OCI-LY3 (cell line): Measurements from ENCODE around the gene CKAP5.

Source experiments
- H2AFZ ChIP-seq: fragments of 200-600, 300-600 bp; shearing (Covaris generic); 2 replicates; pipeline ENCODE4 v1.6.0; 2014; ENCODE audit warnings: antibody characterized with exemption, low read depth, low read length
- H3K27ac ChIP-seq: fragments of 200-600, 300-600 bp; sonication (generic); 2 replicates; pipeline ENCODE4 v1.5.1; 2014; ENCODE audit warnings: mild to moderate bottlenecking, low read length, moderate library complexity, mixed read lengths
- H3K27me3 ChIP-seq: fragments of 200-600, 300-600 bp; sonication (generic); 2 replicates; pipeline ENCODE4 v1.6.1; 2014; ENCODE audit warnings: low read depth, low read length, mixed read lengths
- H3K36me3 ChIP-seq: fragments of 200-600, 300-600 bp; sonication (generic); replicated peaks from 2 replicates; pipeline ENCODE3; 2014; ENCODE audit warnings: low read depth, low read length, mixed read lengths
- H3K4me1 ChIP-seq: fragments of 300-600, 200-600 bp; sonication (generic); 2 replicates; pipeline ENCODE4 v1.6.1; 2014; ENCODE audit warnings: low read length, mixed read lengths
- H3K4me2 ChIP-seq: fragments of 200-600, 300-600 bp; sonication (generic); 2 replicates; pipeline ENCODE4 v1.6.1; 2014; ENCODE audit warnings: low read length, mixed read lengths
- H3K4me3 ChIP-seq: fragments of 300-600, 200-600 bp; sonication (generic); 2 replicates; pipeline ENCODE4 v1.5.1; 2014; ENCODE audit warnings: antibody characterized with exemption, mild to moderate bottlenecking, low read length, moderate library complexity
- H3K79me2 ChIP-seq: fragments of 300-600, 200-600 bp; shearing (Covaris generic); 2 replicates; pipeline ENCODE4 v1.6.1; 2014; ENCODE audit warnings: mild to moderate bottlenecking, low read length, mixed read lengths
- H3K9ac ChIP-seq: fragments of 300-600, 200-600 bp; shearing (Covaris generic); 2 replicates; pipeline ENCODE4 v1.6.0; 2014; ENCODE audit warnings: mild to moderate bottlenecking, low read length, moderate library complexity
- H3K9me3 ChIP-seq: fragments of 200-600, 300-600 bp; shearing (Covaris generic); 2 replicates; pipeline ENCODE4 v1.6.1; 2014; ENCODE audit warnings: low read length, mixed read lengths; ENCODE audit not compliant: insufficient read depth
- H4K20me1 ChIP-seq: fragments of 200-600, 300-600 bp; sonication (generic); 2 replicates; pipeline ENCODE4 v1.6.1; 2016; ENCODE audit warnings: low read length, mixed read lengths; ENCODE audit not compliant: insufficient read depth
- CTCF ChIP-seq: fragments of 200-600, 300-600 bp; sonication (generic); IDR thresholded peaks from 2 replicates; pipeline ENCODE4 v1.5.1; 2014; ENCODE audit warnings: antibody characterized with exemption, low read length, low read depth
- EZH2phosphoT487 ChIP-seq: fragments of 200-600 bp; shearing (Covaris generic); IDR thresholded peaks from 2 replicates; pipeline ENCODE4 v1.6.1; 2018; ENCODE audit warnings: antibody characterized with exemption, mixed run types, low read depth

Gene CKAP5

GRCh38 chr11:46845740-46846509 is at the start of gene CKAP5:
Gene CKAP5, minus strand, starts transcription at chr11:46846280. Its CDS starts 25,049 bp downstream, at chr11:46821231.
- TF ChIP-seq CTCF (no peak), EZH2phosphoT487 (no peak)
- Histone ChIP-seq H3K9me3 (no peaks in the 10 kb centered on the region), H3K79me2 (peaks cover 52% of the 10 kb centered on the region), H3K9ac (peak within 1 kb of the TSS; percentile 88), H3K27ac (peak within 1 kb of the TSS; percentile 57), H3K4me3 (peak within 1 kb of the TSS; percentile 96), H3K4me2 (peak within 1 kb of the TSS; percentile 91), H3K36me3 (no peaks in the 10 kb centered on the region), H3K4me1 (peaks cover 12% of the 10 kb centered on the region), H2AFZ (peak within 1 kb of the TSS; percentile 90), H4K20me1 (peaks cover 34% of the 10 kb centered on the region), H3K27me3 (no peaks in the 10 kb centered on the region)

DNA sequence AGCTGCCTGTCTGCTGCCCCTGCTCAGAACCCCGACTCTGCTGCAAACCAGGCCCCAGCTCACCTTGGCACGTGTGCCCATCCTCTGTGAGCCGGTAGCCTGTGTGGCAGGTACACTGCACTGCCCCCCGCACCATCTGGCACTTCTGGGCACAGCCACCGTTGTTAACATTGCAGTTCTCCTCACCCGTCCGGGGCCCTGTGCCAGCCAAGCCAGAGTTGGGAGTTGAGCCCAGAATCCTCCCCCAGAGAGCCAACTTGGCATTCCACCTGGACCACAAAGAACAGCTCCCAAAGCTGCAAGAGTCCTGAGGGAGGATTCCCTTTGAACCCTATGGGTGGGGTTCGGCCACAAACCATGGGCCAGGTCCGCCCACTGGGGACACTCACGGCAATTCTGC is 49.7 kb upstream of the CKAP5 start:
- Histone ChIP-seq H3K36me3 (no peaks in the 10 kb centered on the region), H3K27ac (no peak overlapping the region), H4K20me1 (no peaks in the 10 kb centered on the region), H2AFZ (no peak overlapping the region), H3K79me2 (no peaks in the 10 kb centered on the region), H3K4me1 (no peaks in the 10 kb centered on the region), H3K27me3 (no peaks in the 10 kb centered on the region), H3K4me2 (no peak overlapping the region), H3K9ac (no peak overlapping the region), H3K4me3 (no peak overlapping the region), H3K9me3 (no peaks in the 10 kb centered on the region)
- TF ChIP-seq CTCF (no peak), EZH2phosphoT487 (no peak)

- TF ChIP-seq EZH2phosphoT487 (no peak), CTCF (no peak)
- Histone ChIP-seq H3K9ac (no peak overlapping the region), H3K36me3 (no peaks in the 10 kb centered on the region), H3K4me1 (peaks cover under 1% of the 10 kb centered on the region; the same call in 1 of the 2 replicates), H3K27me3 (no peaks in the 10 kb centered on the region), H3K27ac (no peak overlapping the region), H3K4me3 (no peak overlapping the region), H3K9me3 (no peaks in the 10 kb centered on the region), H2AFZ (no peak overlapping the region), H3K79me2 (no peaks in the 10 kb centered on the region), H4K20me1 (no peaks in the 10 kb centered on the region), H3K4me2 (no peak overlapping the region)
Measured at GRCh38 chr11:46894961-46895360, 48.9 kb upstream of the CKAP5 start.

DNA sequence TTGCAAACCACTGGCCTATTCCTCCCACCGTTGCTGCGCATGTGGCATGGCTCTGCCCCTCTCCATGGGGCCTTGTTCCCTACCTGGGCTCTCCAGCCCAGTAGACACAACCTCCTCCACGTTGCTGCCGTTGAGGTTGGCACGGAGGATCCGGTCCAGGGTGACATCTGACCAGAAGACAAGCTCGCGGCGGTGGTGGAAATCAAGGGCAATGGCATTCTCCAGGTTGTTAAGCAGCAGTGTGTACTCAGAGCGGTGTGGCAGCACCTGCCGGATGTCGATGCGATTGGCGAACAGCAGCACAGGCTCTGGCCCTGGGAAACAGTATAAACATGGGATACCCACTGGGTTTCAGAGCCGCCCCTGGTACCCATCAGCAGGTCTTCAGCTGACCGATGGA is 48.4 kb upstream of the CKAP5 start:
- Histone ChIP-seq H3K9ac (no peak overlapping the region), H3K4me1 (peaks cover 3% of the 10 kb centered on the region; the same call in 1 of the 2 replicates), H3K27me3 (no peaks in the 10 kb centered on the region), H2AFZ (no peak overlapping the region), H3K27ac (no peak overlapping the region), H3K4me2 (no peak overlapping the region), H3K4me3 (no peak overlapping the region), H4K20me1 (no peaks in the 10 kb centered on the region), H3K9me3 (no peaks in the 10 kb centered on the region), H3K36me3 (no peaks in the 10 kb centered on the region), H3K79me2 (no peaks in the 10 kb centered on the region)
- TF ChIP-seq CTCF (no peak), EZH2phosphoT487 (no peak)
